Left cardiac atrium (tissue), 4 donors: ENCODE results near the gene OR4C11. TPM values are rescaled to one million over a fixed set of nuclear protein-coding genes. Genes with fewer than 3 reads are reported as not detected.

Source experiments
- ATAC-seq, 2 donors: fragments of 200-7000 bp; cut with Tn5 transposase; one replicate each; pipeline ENCODE4 v1.9.1; 2020; ENCODE audit warnings: mild to moderate bottlenecking in 2 of 2, moderate library complexity in 2 of 2
- DNase-seq: peaks from one replicate; pipeline ENCODE4 v3.0.0-alpha.2; 2020
- intact Hi-C, 2 donors: fragments of 100-400 bp; cut with DNase I; formaldehyde crosslinking; loops; one replicate each; pipeline versions ENCODE4 v1.14.1 to v1.15.1; 2022 to 2023
- long read RNA-seq: library from polyadenylated mRNA; unstranded; transcript quantifications from one replicate; pipeline ENCODE4 v2.0.0, GENCODE V29; 2021
- total RNA-seq, 2 donors: library from RNA; stranded (reverse); fragmentation: NEBNext Ultra II Directional; extraction: Animal tissue kit (Norgen Biotek cat#: 25700); gene quantifications; one replicate each; pipeline ENCODE4 v1.2.1, GENCODE V29; 2021
- donor health status: DM: no; HTN: yes; CAD: no.
- donor health status: DM: no; HTN: yes; CAD: no; lungs with severe emphysema.
- donor health status: DM: yes; HTN: yes; CAD: no.
- donor health status: Dilated cardiomyopathy.

The OR4C11 gene, protein sequence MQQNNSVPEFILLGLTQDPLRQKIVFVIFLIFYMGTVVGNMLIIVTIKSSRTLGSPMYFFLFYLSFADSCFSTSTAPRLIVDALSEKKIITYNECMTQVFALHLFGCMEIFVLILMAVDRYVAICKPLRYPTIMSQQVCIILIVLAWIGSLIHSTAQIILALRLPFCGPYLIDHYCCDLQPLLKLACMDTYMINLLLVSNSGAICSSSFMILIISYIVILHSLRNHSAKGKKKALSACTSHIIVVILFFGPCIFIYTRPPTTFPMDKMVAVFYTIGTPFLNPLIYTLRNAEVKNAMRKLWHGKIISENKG
- total RNA-seq = not detected
- long read RNA-seq = 0 reads

DNA sequence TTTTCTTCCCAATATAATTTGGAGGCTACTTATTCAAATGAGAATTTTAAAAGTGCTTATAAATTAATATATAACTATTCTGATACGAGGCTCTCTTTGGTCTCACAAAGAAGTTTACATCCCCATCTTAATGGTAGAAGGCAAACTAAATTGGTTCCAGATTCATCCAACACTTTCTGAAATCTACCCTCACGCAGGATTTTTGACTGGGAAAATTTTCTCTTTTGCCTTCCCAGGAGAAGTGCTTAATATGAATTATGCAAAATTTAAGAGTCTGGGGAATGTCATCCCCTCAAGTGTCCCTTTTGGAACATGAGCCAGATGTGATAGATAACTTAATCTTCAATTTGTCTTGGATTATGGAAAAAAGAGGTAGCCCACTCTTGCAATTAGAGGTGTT, at the start of gene OR4C11:
OR4C11 (minus strand) TSS at position 101 of the 400 bp plus-strand sequence. CDS start 3,272 bp downstream, outside the sequence.
- intact Hi-C loops = no loop called here
- ATAC-seq = no peak
- DNase-seq = no peak

DNA sequence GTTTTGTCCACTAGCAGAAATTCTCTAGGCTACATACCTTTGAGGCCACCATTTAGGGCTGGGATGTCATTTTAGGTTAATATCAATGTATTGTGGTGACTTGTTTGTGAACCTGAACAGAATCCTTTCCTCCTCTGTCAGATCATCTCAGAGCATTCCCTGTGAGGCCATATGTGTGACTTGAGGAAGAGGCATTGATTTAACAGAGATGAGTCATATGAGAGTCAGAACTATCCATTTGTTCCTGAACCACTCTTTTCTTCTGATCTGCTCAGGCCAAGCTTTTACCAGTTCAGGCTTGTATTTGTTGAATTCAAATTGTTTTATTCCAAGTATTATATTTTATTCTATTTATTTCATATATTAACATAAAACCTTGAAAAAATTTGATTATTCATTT, 47.7 kb upstream of the OR4C11 start:
- no peak for ATAC-seq
- intact Hi-C loops = no loop called here
- no peak for DNase-seq

DNA sequence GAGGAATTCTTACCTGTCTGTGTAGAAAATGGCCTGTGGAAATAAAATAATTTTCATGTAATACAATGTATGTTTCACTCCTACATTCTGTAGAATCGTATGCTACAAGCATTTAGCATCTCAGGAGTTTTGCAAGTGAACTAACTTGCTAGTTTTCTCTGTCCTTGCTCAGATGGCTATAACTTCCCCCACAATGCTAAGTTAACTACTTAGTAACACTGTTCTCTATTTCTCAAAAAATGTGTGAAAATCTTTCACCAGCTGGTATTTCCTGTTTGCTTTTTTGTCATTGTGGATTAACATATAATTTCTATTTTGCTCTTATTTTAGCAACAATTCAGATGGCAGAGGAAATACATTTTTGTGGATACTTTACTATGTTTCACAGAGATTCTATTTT, 45.1 kb upstream of the OR4C11 start:
- ATAC-seq = no peak
- no peak for DNase-seq
- intact Hi-C loops = no loop called here

DNA sequence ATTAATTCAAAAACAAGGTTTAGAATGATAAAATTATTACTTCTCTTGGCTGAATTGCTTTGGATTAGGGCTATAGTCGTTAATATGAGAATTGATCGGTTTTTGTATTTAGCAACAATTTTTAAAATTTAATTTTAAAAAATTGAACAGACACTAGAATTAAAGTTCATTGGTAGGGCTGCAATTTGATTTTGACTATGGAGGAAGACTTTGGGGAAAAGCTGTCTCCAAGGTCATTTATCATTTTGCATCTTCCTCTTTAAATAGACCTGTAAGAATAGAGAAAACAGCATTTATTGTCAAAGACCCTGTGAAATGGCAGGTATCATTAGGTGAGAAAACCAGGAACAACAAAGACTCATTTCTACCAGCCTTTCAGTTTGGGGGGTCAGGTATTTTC, 40.6 kb upstream of the OR4C11 start, which contains the start of gene OR4S2:
OR4S2 (plus strand) TSS at position 301 of the 400 bp plus-strand sequence. CDS start 2,577 bp downstream, outside the sequence.
- DNase-seq = no peak
- no peak for ATAC-seq
- intact Hi-C loops = no loop called here

- no peak for ATAC-seq
- intact Hi-C loops = no loop called here
- DNase-seq = no peak
Observed at GRCh38 chr11:55634813-55635212, 27.4 kb upstream of the OR4C11 start, which contains the start of gene OR4P4. TSS of gene OR4P4 (plus strand) at chr11:55635113.

DNA sequence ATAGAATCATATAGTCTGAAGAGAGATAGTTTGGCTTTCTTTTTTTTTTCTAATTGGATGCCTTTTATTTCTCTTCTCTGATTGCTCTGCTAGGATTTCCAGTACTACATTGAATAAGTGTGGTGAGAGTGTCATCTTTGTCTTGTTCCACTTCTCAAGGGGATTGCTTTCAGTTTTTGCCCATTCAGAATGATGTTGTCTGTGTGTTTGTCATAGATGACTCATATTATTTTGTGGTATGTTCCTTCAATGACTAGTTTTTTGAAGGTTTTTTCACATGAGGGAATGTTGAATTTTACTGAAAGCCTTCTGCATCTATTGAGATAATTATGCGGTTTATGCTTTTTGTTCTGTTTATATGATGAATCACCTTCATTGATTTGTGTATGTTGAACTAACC, 17.1 kb upstream of the OR4C11 start:
- DNase-seq (no peak), ATAC-seq (no peak)
- intact Hi-C loops = no loop called here

- DNase-seq = no peak
- intact Hi-C loops = no loop called here
- no peak for ATAC-seq
Observed at GRCh38 chr11:55572548-55572947, 34.9 kb downstream of the OR4C11 start.

GRCh38 chr11:55571828-55572227, 35.6 kb downstream of the OR4C11 start, which contains the start of gene OR4C16:
TSS of gene OR4C16 (plus strand) at chr11:55572128. CDS start at chr11:55572128, 0 bp downstream.
- intact Hi-C loops = no loop called here
- no peak for ATAC-seq
- no peak for DNase-seq

DNA sequence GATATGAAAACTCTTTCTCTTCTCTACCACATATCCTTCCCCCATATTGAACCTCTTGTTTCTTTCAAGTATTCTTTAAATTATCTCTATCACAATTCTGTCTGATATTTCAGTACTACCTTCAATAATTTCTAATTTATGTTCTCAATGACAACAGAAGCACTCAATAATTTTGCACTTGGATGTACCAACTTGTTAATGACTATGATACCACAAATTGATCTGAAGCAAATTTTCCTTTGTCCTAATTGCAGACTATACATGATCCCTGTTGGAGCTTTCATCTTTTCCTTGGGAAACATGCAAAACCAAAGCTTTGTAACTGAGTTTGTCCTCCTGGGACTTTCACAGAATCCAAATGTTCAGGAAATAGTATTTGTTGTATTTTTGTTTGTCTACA, 53.3 kb downstream of the OR4C11 start, which contains the start of gene OR4C15:
OR4C15 (plus strand) TSS at position 301 of the 400 bp plus-strand sequence; CDS start at position 301, 0 bp downstream.
- ATAC-seq (no peak), DNase-seq (no peak)
- intact Hi-C loops = no loop called here

Other genes starting within 250 kb of the OR4C11 start
- not detected for gene OR4A15, start 239.7 kb downstream of the OR4C11 start, total RNA-seq
- not detected for gene OR4C15, start 53.2 kb downstream of the OR4C11 start, total RNA-seq
- not detected for gene OR4C16, start 35.5 kb downstream of the OR4C11 start, total RNA-seq
- not detected for gene OR4P4, start 27.5 kb upstream of the OR4C11 start, total RNA-seq
- gene OR4S2, start 40.7 kb upstream of the OR4C11 start, total RNA-seq = not detected
- gene OR4C6, start 54.6 kb upstream of the OR4C11 start, total RNA-seq = not detected
- gene OR5D13, start 165.8 kb upstream of the OR4C11 start, total RNA-seq = not detected
- gene OR5D14, start 187.9 kb upstream of the OR4C11 start, total RNA-seq = not detected
- not detected for gene OR5L1, start 203.7 kb upstream of the OR4C11 start, total RNA-seq
- gene OR5D18, start 212.0 kb upstream of the OR4C11 start, total RNA-seq = not detected
- not detected for gene OR5L2, start 219.6 kb upstream of the OR4C11 start, total RNA-seq
- not detected for gene OR5D16, start 231.1 kb upstream of the OR4C11 start, total RNA-seq